OCI-LY7 (cell line): ENCODE data around the gene MOSPD2.

Source experiments
- CTCF ChIP-seq: fragments of 200-600 bp; sonication (generic); conservative IDR thresholded peaks from 2 replicates; pipeline ENCODE4 v1.5.1; 2014; ENCODE audit warnings: mild to moderate bottlenecking, antibody characterized with exemption, low read length, moderate library complexity, mixed read lengths
- EZH2phosphoT487 ChIP-seq: fragments of 200-600 bp; sonication (generic); IDR thresholded peaks from 2 replicates; pipeline ENCODE4 v1.6.1; 2018; ENCODE audit warnings: low read depth, borderline replicate concordance, mild to moderate bottlenecking, mixed run types, antibody characterized with exemption, low read length, moderate library complexity, mixed read lengths

- TF ChIP-seq CTCF (no peak), EZH2phosphoT487 (no peak)
Observed at GRCh38 chrX:14964500-14964899, 91.3 kb downstream of the MOSPD2 start.
